H9 (cell line): ENCODE measurements around the gene FBLN1. TPM values are rescaled to one million over a fixed set of nuclear protein-coding genes. Genes with fewer than 3 reads are reported as not detected.

ENCODE experiments used
- DNase-seq: peaks from one replicate; pipeline ENCODE4 v3.0.0-alpha.2; 2017
- H2AFZ ChIP-seq: one replicate; pipeline ENCODE4 v1.6.1; 2013; ENCODE audit warnings: mild to moderate bottlenecking, low read length, control low read depth, moderate library complexity
- H2AK5ac ChIP-seq: 2 replicates; pipeline ENCODE4 v1.6.1; 2013; ENCODE audit warnings: low read length, control low read depth, mixed read lengths; ENCODE audit not compliant: insufficient read length
- H2BK120ac ChIP-seq: one replicate; pipeline ENCODE4 v1.6.1; 2013; ENCODE audit warnings: low read depth, mild to moderate bottlenecking, low read length, control low read depth, inconsistent platforms; ENCODE audit not compliant: poor library complexity, severe bottlenecking
- H2BK12ac ChIP-seq: 2 replicates; pipeline ENCODE4 v1.6.1; 2013; ENCODE audit warnings: low read length, control low read depth, mixed read lengths, low read depth; ENCODE audit not compliant: insufficient read length
- H2BK15ac ChIP-seq: 2 replicates; pipeline ENCODE4 v1.6.1; 2013; ENCODE audit warnings: low read depth, low read length, control low read depth
- H2BK20ac ChIP-seq: one replicate; pipeline ENCODE4 v1.6.1; 2013; ENCODE audit warnings: low read depth, mild to moderate bottlenecking, low read length, control low read depth, inconsistent platforms; ENCODE audit not compliant: poor library complexity, severe bottlenecking
- H2BK5ac ChIP-seq: 2 replicates; pipeline ENCODE4 v1.6.1; 2013; ENCODE audit warnings: low read length, control low read depth, mixed read lengths; ENCODE audit not compliant: insufficient read length
- H3K14ac ChIP-seq: 2 replicates; pipeline ENCODE4 v1.6.1; 2013; ENCODE audit warnings: low read length, control low read depth; ENCODE audit not compliant: insufficient read depth
- H3K18ac ChIP-seq: 2 replicates; pipeline ENCODE4 v1.6.1; 2013; ENCODE audit warnings: low read depth, mild to moderate bottlenecking, mixed read lengths, low read length, control low read depth; ENCODE audit not compliant: insufficient read length
- H3K23ac ChIP-seq: 2 replicates; pipeline ENCODE4 v1.6.1; 2013; ENCODE audit warnings: low read length, control low read depth, mixed read lengths, low read depth; ENCODE audit not compliant: insufficient read length
- H3K23me2 ChIP-seq: 2 replicates; pipeline ENCODE4 v1.6.1; 2013; ENCODE audit warnings: low read depth, mild to moderate bottlenecking, mixed read lengths, low read length, control low read depth; ENCODE audit not compliant: insufficient read length, poor library complexity, severe bottlenecking
- H3K27ac ChIP-seq: 2 replicates; pipeline ENCODE4 v1.5.1; 2013; ENCODE audit warnings: low read length, control low read depth, mixed read lengths, low read depth; ENCODE audit not compliant: insufficient read length
- H3K27me3 ChIP-seq: 2 replicates; pipeline ENCODE4 v1.6.1; 2013; ENCODE audit warnings: low read length, control low read depth, inconsistent platforms; ENCODE audit not compliant: insufficient read depth
- H3K4ac ChIP-seq: 2 replicates; pipeline ENCODE4 v1.6.1; 2013; ENCODE audit warnings: low read depth, mild to moderate bottlenecking, control low read depth, inconsistent platforms, low read length, moderate library complexity
- H3K4me1 ChIP-seq: 2 replicates; pipeline ENCODE4 v1.6.1; 2013; ENCODE audit warnings: low read length, control low read depth, inconsistent platforms; ENCODE audit not compliant: insufficient read depth
- H3K4me2 ChIP-seq: 2 replicates; pipeline ENCODE4 v1.6.1; 2013; ENCODE audit warnings: low read length, control low read depth, mixed read lengths; ENCODE audit not compliant: insufficient read length, insufficient read depth
- H3K56ac ChIP-seq: 2 replicates; pipeline ENCODE4 v1.6.1; 2013; ENCODE audit warnings: low read depth, mild to moderate bottlenecking, mixed read lengths, low read length, control low read depth; ENCODE audit not compliant: insufficient read length
- H3K79me1 ChIP-seq: 2 replicates; pipeline ENCODE4 v1.6.1; 2013; ENCODE audit warnings: low read depth, mild to moderate bottlenecking, moderate library complexity, low read length, control low read depth, inconsistent platforms; ENCODE audit not compliant: insufficient read depth, poor library complexity, severe bottlenecking
- H3K79me2 ChIP-seq: 2 replicates; pipeline ENCODE4 v1.6.1; 2013; ENCODE audit warnings: low read length, control low read depth, inconsistent platforms; ENCODE audit not compliant: insufficient read depth
- H3K9ac ChIP-seq: 2 replicates; pipeline ENCODE4 v1.6.1; 2013; ENCODE audit warnings: low read length, control low read depth, mixed read lengths; ENCODE audit not compliant: insufficient read length; ENCODE audit errors: extremely low read depth
- H3K9me3 ChIP-seq: one replicate; pipeline ENCODE4 v1.6.1; 2013; ENCODE audit warnings: low read depth, low read length, inconsistent platforms; ENCODE audit not compliant: control insufficient read depth
- H3T11ph ChIP-seq: one replicate; pipeline ENCODE4 v1.6.1; 2013; ENCODE audit warnings: mild to moderate bottlenecking, low read length, control low read depth, inconsistent platforms
- H4K20me1 ChIP-seq: one replicate; pipeline ENCODE4 v1.6.1; 2013; ENCODE audit not compliant: control insufficient read depth, insufficient read length, insufficient read depth
- H4K5ac ChIP-seq: 2 replicates; pipeline ENCODE4 v1.6.1; 2013; ENCODE audit warnings: low read depth, mild to moderate bottlenecking, mixed read lengths, low read length, control low read depth; ENCODE audit not compliant: insufficient read length
- H4K8ac ChIP-seq: replicated peaks from 2 replicates; pipeline ENCODE4 v1.6.1; 2013; ENCODE audit warnings: low read length, control low read depth, mixed read lengths, low read depth; ENCODE audit not compliant: insufficient read length
- H4K91ac ChIP-seq: 2 replicates; pipeline ENCODE4 v1.6.1; 2013; ENCODE audit warnings: low read depth, mild to moderate bottlenecking, moderate library complexity, mixed read lengths, low read length, control low read depth; ENCODE audit not compliant: insufficient read length
- H3K27ac Mint-ChIP-seq, 3 experiments: 2 replicates in 2 of 3; 3 replicates in 1 of 3; pipeline ENCODE4 v1.8.0; 2020 to 2021; ENCODE audit warnings: mixed read lengths in 3 of 3, mild to moderate bottlenecking in 1 of 3, moderate library complexity in 1 of 3
- H3K27me3 Mint-ChIP-seq: 2 replicates; pipeline ENCODE4 v1.8.0; 2021; ENCODE audit warnings: low read depth, mild to moderate bottlenecking, moderate library complexity, mixed read lengths
- H3K36me3 Mint-ChIP-seq, 3 experiments: 2 replicates in 2 of 3; 3 replicates in 1 of 3; pipeline ENCODE4 v1.8.0; 2020 to 2021; ENCODE audit warnings: low read depth in 3 of 3, mixed read lengths in 3 of 3; ENCODE audit not compliant: insufficient read depth in 1 of 3
- H3K4me1 Mint-ChIP-seq, 2 experiments: 2 replicates each; pipeline ENCODE4 v1.8.0; 2020; ENCODE audit warnings: mixed read lengths in 2 of 2
- H3K4me3 Mint-ChIP-seq, 2 experiments: 2 replicates in 1 of 2; 3 replicates in 1 of 2; pipeline ENCODE4 v1.8.0; 2020 to 2021; ENCODE audit warnings: mild to moderate bottlenecking in 2 of 2, mixed read lengths in 2 of 2, moderate library complexity in 1 of 2
- H3K9me3 Mint-ChIP-seq, 2 experiments: 2 replicates in 1 of 2; 3 replicates in 1 of 2; pipeline ENCODE4 v1.8.0; 2020; ENCODE audit warnings: mild to moderate bottlenecking in 2 of 2, mixed read lengths in 2 of 2, moderate library complexity in 1 of 2
- CTCF ChIP-seq: fragments of 200-600 bp; sonication (generic); conservative IDR thresholded peaks from 3 replicates; pipeline ENCODE4 v1.8.0; 2021; ENCODE audit warnings: antibody characterized with exemption, mild to moderate bottlenecking
- WGBS: extraction: QIAGEN DNeasy Blood & Tissue Kit; methylation state at CpG from one replicate; pipeline ENCODE4 v1.1.7; 2013; ENCODE audit warnings: missing lambda C conversion rate, low lambda C conversion rate, mixed read lengths; ENCODE audit not compliant: insufficient read length; ENCODE audit errors: extremely low coverage; 5-methylcytosine and 5-hydroxymethylcytosine counted together
- total RNA-seq: library from RNA; stranded (reverse); gene quantifications from 2 replicates; pipeline ENCODE4 v1.2.1, GENCODE V29; 2021

The FBLN1 gene
- total RNA-seq, 1 experiment from 2014 or later, result 140 TPM

DNA sequence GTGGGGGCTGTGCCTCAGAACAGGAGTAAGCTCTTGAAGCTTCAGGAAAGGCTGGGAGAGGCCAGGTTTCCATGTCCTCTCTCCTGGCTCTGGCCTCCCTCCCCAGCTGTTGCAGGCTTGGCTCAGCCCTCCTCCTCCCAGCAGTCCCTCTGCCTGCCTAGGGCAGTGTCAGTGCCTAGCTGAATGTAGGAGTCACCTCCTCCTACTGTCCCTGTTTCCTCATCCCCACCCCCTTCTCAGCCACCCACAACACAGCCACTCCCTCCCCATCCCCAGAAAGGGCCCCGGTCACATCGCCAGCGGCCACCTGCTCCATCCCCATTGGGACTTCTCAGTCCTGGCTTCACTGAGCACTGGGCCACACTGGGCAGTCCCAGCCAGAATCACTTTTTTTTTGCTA, 2.9 kb upstream of the FBLN1 start:
- Histone ChIP-seq H3K4me2 (no peak overlapping the region), H2BK20ac (no peak overlapping the region), H2AK5ac (no peak overlapping the region), H3K27ac (no peak overlapping the region), H2BK12ac (no peak overlapping the region), H2BK5ac (no peak overlapping the region), H4K20me1 (no peaks in the 10 kb centered on the region), H2BK120ac (no peak overlapping the region), H4K5ac (no peak overlapping the region), H3K14ac (no peak overlapping the region), H3K23me2 (peaks cover 11% of the 10 kb centered on the region), H3K9ac (no peak overlapping the region), H3K4ac (no peak overlapping the region), H3K79me2 (no peaks in the 10 kb centered on the region), H2AFZ (no peak overlapping the region), H3T11ph (no peak overlapping the region), H3K79me1 (no peaks in the 10 kb centered on the region), H2BK15ac (no peak overlapping the region), H3K27me3 (no peaks in the 10 kb centered on the region), H3K56ac (no peak overlapping the region), H3K4me1 (0 out of 2 replicates have a peak, but pooled peaks cover 3% of the 10 kb centered on the region), H3K9me3 (no peaks in the 10 kb centered on the region), H3K18ac (no peak overlapping the region), H4K8ac (no peak overlapping the region), H4K91ac (no peak overlapping the region), H3K23ac (no peak overlapping the region)
- DNase-seq, result no peak
- H3K27me3 Mint-ChIP-seq, result peaks cover 6% of the 10 kb centered on the region
- WGBS, result no CpG with 5 or more reads among the region's 3 CpGs
- no peak overlapping the region; a peak in 1 of 5 replicates for H3K4me3 Mint-ChIP-seq
- H3K27ac Mint-ChIP-seq, result no peak overlapping the region
- peaks cover 0 to 3% of the 10 kb centered on the region in 2 experiments; a peak in 1 of 5 replicates for H3K9me3 Mint-ChIP-seq
- H3K36me3 Mint-ChIP-seq, result no peaks in the 10 kb centered on the region; a peak in 1 of 7 replicates
- H3K4me1 Mint-ChIP-seq, result peaks cover 27 to 33% of the 10 kb centered on the region in 2 experiments
- TF ChIP-seq CTCF, result no peak
